SK-N-SH (cell line): ENCODE data around the gene LIN9. TPM values are rescaled to one million over a fixed set of nuclear protein-coding genes. Genes with fewer than 3 reads are reported as not detected.

Experiments used
- CTCF ChIA-PET: fragments of 300-600, 350-600 bp; formaldehyde crosslinking; extraction: SDS; loops from one replicate; lab custom pipeline; 2021; lab: Yijun Ruan, JAX
- POLR2A ChIA-PET: fragments of 350-600 bp; sonication (Branson Sonifier 250); formaldehyde crosslinking; extraction: SDS; loops from one replicate; lab custom pipeline; 2020; ENCODE audit warnings: antibody characterized with exemption, inconsistent platforms; lab: Yijun Ruan, JAX
- DNase-seq: peaks from one replicate; pipeline ENCODE4 v3.0.0; 2012
- H2AFZ ChIP-seq: fragments of 200-600 bp; sonication (generic); 2 replicates; pipeline ENCODE4 v1.8.1; 2016; ENCODE audit warnings: antibody characterized with exemption, mild to moderate bottlenecking, low read depth
- H3F3A ChIP-seq: fragments of 200-600 bp; sonication (generic); replicated peaks from 2 replicates; pipeline ENCODE3; 2016; ENCODE audit warnings: antibody characterized with exemption, mild to moderate bottlenecking; ENCODE audit not compliant: insufficient read depth
- H3K27ac ChIP-seq, 2 experiments: fragments of 200-500 bp in 1 of 2; fragments of 200-600 bp in 1 of 2; sonication (Bioruptor generic) in 1 of 2; sonication (generic), shearing (Covaris generic) in 1 of 2; 2 replicates each; pipeline versions ENCODE4 v1.5.1 to v1.6.1; 2014 to 2016; ENCODE audit warnings: low read depth in 2 of 2, inconsistent platforms in 1 of 2, low read length in 1 of 2, mild to moderate bottlenecking in 1 of 2, mixed read lengths in 1 of 2
- H3K27me3 ChIP-seq: fragments of 200-600 bp; sonication (generic), shearing (Covaris generic); 2 replicates; pipeline ENCODE4 v1.6.1; 2016; ENCODE audit warnings: mixed run types; ENCODE audit not compliant: insufficient read depth
- H3K36me3 ChIP-seq, 2 experiments: fragments of 200-500 bp in 1 of 2; fragments of 200-600 bp in 1 of 2; sonication (Bioruptor generic) in 1 of 2; sonication (generic) in 1 of 2; replicated peaks in 1 of 2; 2 replicates each; pipeline versions ENCODE3 to v1.5.1; 2014 to 2016; ENCODE audit warnings: low read length in 1 of 2, mild to moderate bottlenecking in 1 of 2; ENCODE audit not compliant: insufficient read depth in 2 of 2, control insufficient read depth in 1 of 2
- H3K4me1 ChIP-seq, 2 experiments: fragments of 200-500 bp in 1 of 2; fragments of 200-600 bp in 1 of 2; sonication (Bioruptor generic) in 1 of 2; sonication (generic), shearing (Covaris generic) in 1 of 2; 2 replicates each; pipeline versions ENCODE4 v1.5.1 to v1.6.1; 2014 to 2016; ENCODE audit warnings: low read depth in 1 of 2, low read length in 1 of 2, mixed run types in 1 of 2; ENCODE audit not compliant: insufficient read depth in 2 of 2, control insufficient read depth in 1 of 2
- H3K4me2 ChIP-seq: fragments of 200-600 bp; sonication (generic), shearing (Covaris generic); 2 replicates; pipeline ENCODE4 v1.6.1; 2017; ENCODE audit warnings: mixed run types
- H3K4me3 ChIP-seq, 2 experiments: fragments of 200-500 bp in 1 of 2; fragments of 200-600 bp in 1 of 2; sonication (Bioruptor generic) in 1 of 2; sonication (generic), shearing (Covaris generic) in 1 of 2; 2 replicates each; pipeline versions ENCODE4 v1.5.1 to v1.8.1; 2014 to 2016; ENCODE audit warnings: low read depth in 2 of 2, inconsistent platforms in 1 of 2, low read length in 1 of 2, mild to moderate bottlenecking in 1 of 2, mixed read lengths in 1 of 2, moderate library complexity in 1 of 2
- H3K79me2 ChIP-seq: fragments of 200-600 bp; sonication (generic); 2 replicates; pipeline ENCODE4 v1.8.1; 2017; ENCODE audit warnings: mild to moderate bottlenecking; ENCODE audit not compliant: insufficient read depth
- H3K9ac ChIP-seq: fragments of 200-600 bp; sonication (generic); 2 replicates; pipeline ENCODE4 v1.6.1; 2017; ENCODE audit warnings: mixed run types
- H3K9me2 ChIP-seq: fragments of 200-600 bp; sonication (generic); 2 replicates; pipeline ENCODE4 v1.6.1; 2017; ENCODE audit warnings: mixed run types
- H3K9me3 ChIP-seq: fragments of 200-600 bp; sonication (generic); 2 replicates; pipeline ENCODE4 v1.6.1; 2017; ENCODE audit warnings: mixed run types, mild to moderate bottlenecking, moderate library complexity
- H4K20me1 ChIP-seq: fragments of 200-600 bp; sonication (generic); 2 replicates; pipeline ENCODE4 v1.6.1; 2017; ENCODE audit warnings: mild to moderate bottlenecking, mixed run types; ENCODE audit not compliant: insufficient read depth
- EP300 ChIP-seq, 2 experiments: IDR thresholded peaks; 2 replicates each; pipeline versions ENCODE4 v1.4.0 to v1.6.1; 2012; ENCODE audit warnings: borderline replicate concordance in 1 of 2, low read depth in 1 of 2, low read length in 1 of 2
- FOSL2 ChIP-seq: IDR thresholded peaks from 2 replicates; pipeline ENCODE4 v1.4.0; 2012; ENCODE audit warnings: low read depth, mild to moderate bottlenecking, moderate library complexity, borderline replicate concordance
- FOXJ3 ChIP-seq: sonication (generic); formaldehyde crosslinking; IDR thresholded peaks from 2 replicates; pipeline ENCODE4 v1.5.1; 2020; ENCODE audit warnings: mild to moderate bottlenecking, missing genetic modification reagents
- FOXM1 ChIP-seq: IDR thresholded peaks from 2 replicates; pipeline ENCODE4 v1.4.0; 2012; ENCODE audit warnings: low read depth, mild to moderate bottlenecking
- GATA2 ChIP-seq: sonication (generic); formaldehyde crosslinking; IDR thresholded peaks from 2 replicates; pipeline ENCODE4 v1.5.0; 2020; ENCODE audit warnings: mild to moderate bottlenecking, missing genetic modification reagents
- MEF2A ChIP-seq: IDR thresholded peaks from 2 replicates; pipeline ENCODE4 v1.4.0; 2012; ENCODE audit warnings: low read depth, borderline replicate concordance
- MXI1 ChIP-seq: IDR thresholded peaks from 2 replicates; pipeline ENCODE4 v1.6.1; 2012; ENCODE audit warnings: mild to moderate bottlenecking, low read depth, low read length, improper control_type of control experiment
- NFIC ChIP-seq: IDR thresholded peaks from 2 replicates; pipeline ENCODE4 v1.4.0; 2012; ENCODE audit warnings: borderline replicate concordance
- POLR2AphosphoS5 ChIP-seq: IDR thresholded peaks from 2 replicates; pipeline ENCODE4 v1.6.1; 2012; ENCODE audit warnings: low read depth, low read length
- RAD21 ChIP-seq: IDR thresholded peaks from 2 replicates; pipeline ENCODE4 v1.6.1; 2012; ENCODE audit warnings: mild to moderate bottlenecking, low read length
- RXRA ChIP-seq: IDR thresholded peaks from 2 replicates; pipeline ENCODE4 v1.4.0; 2012; ENCODE audit warnings: low read depth, mild to moderate bottlenecking, borderline replicate concordance
- SMC3 ChIP-seq: IDR thresholded peaks from 2 replicates; pipeline ENCODE4 v1.6.1; 2012; ENCODE audit warnings: low read depth, low read length, improper control_type of control experiment
- TAF1 ChIP-seq: IDR thresholded peaks from 2 replicates; pipeline ENCODE4 v1.6.1; 2012; ENCODE audit warnings: low read depth, mild to moderate bottlenecking, low read length, moderate library complexity, borderline replicate concordance
- TEAD4 ChIP-seq: IDR thresholded peaks from 2 replicates; pipeline ENCODE4 v1.4.0; 2012; ENCODE audit warnings: mild to moderate bottlenecking, borderline replicate concordance; ENCODE audit not compliant: insufficient read depth
- WGBS: methylation state at CpG from one replicate; pipeline ENCODE4 v1.1.6; 2017; ENCODE audit warnings: low lambda C conversion rate; 5-methylcytosine and 5-hydroxymethylcytosine counted together
- polyA plus RNA-seq, 3 experiments: library from polyadenylated mRNA; depleted of rRNA; stranded (reverse); fragments of >200 nt; gene quantifications; 2 replicates each; pipeline ENCODE4 v1.2.3, GENCODE V29; 2012
- TF ChIP-seq, protein P1 (sequence below): IDR thresholded peaks from 2 replicates; pipeline ENCODE4; 2012
- TF ChIP-seq, protein P2 (sequence below): IDR thresholded peaks from 2 replicates; pipeline ENCODE4 v1.6.1; 2012; ENCODE audit warnings: mild to moderate bottlenecking, low read depth, low read length, moderate library complexity

Gene LIN9
- polyA plus RNA-seq, 1 of the 3 experiments (the other 2 are of a cell fraction): 1.7 TPM

DNA sequence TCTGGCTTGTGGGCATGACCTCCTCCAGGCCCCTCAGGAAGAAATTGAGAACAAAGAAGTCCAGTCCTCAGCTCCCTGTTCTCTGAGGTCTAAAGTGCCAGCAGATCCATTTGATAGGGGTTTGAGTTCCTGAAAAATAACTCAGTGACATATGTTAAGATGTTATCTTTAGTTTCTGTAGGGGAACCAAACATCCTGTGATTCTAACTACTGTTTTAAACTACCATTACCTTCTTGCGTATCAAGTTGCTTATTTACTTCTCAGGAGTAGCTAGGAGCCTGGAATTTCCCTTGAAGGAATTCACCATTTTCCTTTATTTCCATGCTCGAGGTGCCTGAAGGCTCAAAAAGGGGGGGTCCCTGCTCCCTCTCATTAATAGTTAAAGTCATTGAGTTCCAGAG is 18.8 kb upstream of the LIN9 start:
- Histone ChIP-seq H3K27ac (no peak overlapping the region), H3K36me3 (no peaks in the 10 kb centered on the region), H3K9me2 (no peaks in the 10 kb centered on the region), H3K4me1 (no peaks in the 10 kb centered on the region), H2AFZ (no peak overlapping the region), H3K27me3 (no peaks in the 10 kb centered on the region), H3K79me2 (no peaks in the 10 kb centered on the region), H3K4me2 (no peak overlapping the region), H3F3A (no peaks in the 10 kb centered on the region), H3K9ac (no peak overlapping the region), H3K9me3 (no peaks in the 10 kb centered on the region), H3K4me3 (no peak overlapping the region), H4K20me1 (no peaks in the 10 kb centered on the region)
- ChIA-PET POLR2A (no interaction called here), CTCF (interaction anchor here (1.5 to 2.1 kb wide), 2 partner anchors 19 to 202 kb away, joined by 5 to 7 read pairs; partner anchors contain the start of gene LIN9)
- WGBS: 54% methylated on average over 2 of the region's 2 CpGs
- TF ChIP-seq TEAD4: no peak
- TF ChIP-seq, protein P1, sequence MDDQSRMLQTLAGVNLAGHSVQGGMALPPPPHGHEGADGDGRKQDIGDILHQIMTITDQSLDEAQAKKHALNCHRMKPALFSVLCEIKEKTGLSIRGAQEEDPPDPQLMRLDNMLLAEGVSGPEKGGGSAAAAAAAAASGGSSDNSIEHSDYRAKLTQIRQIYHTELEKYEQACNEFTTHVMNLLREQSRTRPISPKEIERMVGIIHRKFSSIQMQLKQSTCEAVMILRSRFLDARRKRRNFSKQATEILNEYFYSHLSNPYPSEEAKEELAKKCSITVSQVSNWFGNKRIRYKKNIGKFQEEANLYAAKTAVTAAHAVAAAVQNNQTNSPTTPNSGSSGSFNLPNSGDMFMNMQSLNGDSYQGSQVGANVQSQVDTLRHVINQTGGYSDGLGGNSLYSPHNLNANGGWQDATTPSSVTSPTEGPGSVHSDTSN: 0 out of 2 replicates have a peak, but pooled peaks have one; percentile 17
- no peak for DNase-seq

DNA sequence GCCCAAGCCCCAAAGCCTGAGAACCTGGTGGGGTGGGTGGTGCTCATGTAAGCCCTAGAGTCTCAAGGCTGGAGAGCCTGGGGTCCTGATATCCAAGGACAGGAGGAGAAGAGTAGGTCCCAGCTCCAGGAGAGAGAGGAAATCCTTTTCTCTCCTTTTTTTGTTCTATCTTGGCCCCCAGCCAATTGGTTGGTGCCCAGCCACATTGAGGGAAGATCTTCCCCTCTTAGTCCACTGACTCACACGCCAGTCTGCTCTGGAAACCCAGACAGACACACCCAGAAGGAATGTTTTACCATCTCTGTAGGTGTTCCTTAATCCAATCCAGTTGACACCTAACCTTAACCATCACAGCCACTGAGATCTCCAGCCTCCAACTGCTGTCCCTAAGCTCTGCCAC is 16.2 kb upstream of the LIN9 start:
- WGBS: 40% methylated on average over 1 of the region's 1 CpG
- CTCF ChIA-PET: interaction anchor here (0.8 to 1.2 kb wide), 3 partner anchors 8 to 100 kb away, joined by 3 to 5 read pairs (median 3); no protein-coding TSS in a partner anchor
- Histone ChIP-seq H3K79me2 (no peaks in the 10 kb centered on the region), H3K4me3 (no peak overlapping the region), H3K4me1 (no peaks in the 10 kb centered on the region), H4K20me1 (no peaks in the 10 kb centered on the region), H3K9ac (no peak overlapping the region)
- no peak for DNase-seq
- POLR2A ChIA-PET: no interaction called here
- 0 out of 2 replicates have a peak, but pooled peaks have one; percentile 15 for TF ChIP-seq FOSL2
- no peak for TF ChIP-seq EP300 (IDR thresholded peaks at IDR 0.05; ENCODE audit: borderline replicate concordance in 1 of 2, low read depth in 1 of 2, low read length in 1 of 2)
- peak; percentile 80 for TF ChIP-seq NFIC
- TF ChIP-seq, all 33 proteins: peak for 2
- Histone ChIP-seq H3F3A (no peaks in the 10 kb centered on the region), H3K9me2 (no peaks in the 10 kb centered on the region), H3K27me3 (no peaks in the 10 kb centered on the region), H3K36me3 (no peaks in the 10 kb centered on the region), H2AFZ (no peak overlapping the region), H3K4me2 (no peak overlapping the region), H3K27ac (no peak overlapping the region), H3K9me3 (no peaks in the 10 kb centered on the region)

DNA sequence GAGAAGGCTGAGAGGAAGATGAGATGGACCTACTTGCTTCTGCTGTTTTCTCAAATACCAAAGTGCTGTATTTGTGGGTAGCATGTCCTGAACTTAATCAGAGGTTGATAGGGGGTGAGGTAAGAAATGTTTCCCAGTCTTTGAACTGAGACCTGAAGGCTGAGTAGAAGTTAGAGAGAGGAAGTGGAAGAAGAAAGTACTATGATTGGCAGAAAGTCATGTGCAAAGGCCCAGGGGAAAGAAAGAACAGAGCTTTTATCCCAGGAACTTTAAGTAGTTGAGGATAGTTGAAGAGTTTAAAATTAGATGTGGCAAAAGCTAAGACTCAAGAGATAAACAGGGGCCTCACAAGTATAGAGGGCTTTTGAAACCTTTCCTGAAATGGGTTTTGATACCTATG is 15.5 kb upstream of the LIN9 start:
- H3K9me2 ChIP-seq: no peaks in the 10 kb centered on the region
- ChIA-PET POLR2A (no interaction called here), CTCF (interaction anchor here (1.2 kb wide), 1 partner anchor 9 kb away, joined by 3 read pairs; no protein-coding TSS in a partner anchor)
- H3K79me2 ChIP-seq: no peaks in the 10 kb centered on the region
- H3K4me2 ChIP-seq: no peak overlapping the region
- H3K9ac ChIP-seq: no peak overlapping the region
- H3K4me1 ChIP-seq: no peaks in the 10 kb centered on the region
- H3K27ac ChIP-seq: no peak overlapping the region
- H3K27me3 ChIP-seq: no peaks in the 10 kb centered on the region
- DNase-seq: no peak
- no peak overlapping the region for H3K4me3 ChIP-seq
- H4K20me1 ChIP-seq: no peaks in the 10 kb centered on the region
- no peaks in the 10 kb centered on the region for H3K9me3 ChIP-seq
- H3K36me3 ChIP-seq: no peaks in the 10 kb centered on the region
- H3F3A ChIP-seq: no peaks in the 10 kb centered on the region
- H2AFZ ChIP-seq: no peak overlapping the region
- TF ChIP-seq, protein P2, sequence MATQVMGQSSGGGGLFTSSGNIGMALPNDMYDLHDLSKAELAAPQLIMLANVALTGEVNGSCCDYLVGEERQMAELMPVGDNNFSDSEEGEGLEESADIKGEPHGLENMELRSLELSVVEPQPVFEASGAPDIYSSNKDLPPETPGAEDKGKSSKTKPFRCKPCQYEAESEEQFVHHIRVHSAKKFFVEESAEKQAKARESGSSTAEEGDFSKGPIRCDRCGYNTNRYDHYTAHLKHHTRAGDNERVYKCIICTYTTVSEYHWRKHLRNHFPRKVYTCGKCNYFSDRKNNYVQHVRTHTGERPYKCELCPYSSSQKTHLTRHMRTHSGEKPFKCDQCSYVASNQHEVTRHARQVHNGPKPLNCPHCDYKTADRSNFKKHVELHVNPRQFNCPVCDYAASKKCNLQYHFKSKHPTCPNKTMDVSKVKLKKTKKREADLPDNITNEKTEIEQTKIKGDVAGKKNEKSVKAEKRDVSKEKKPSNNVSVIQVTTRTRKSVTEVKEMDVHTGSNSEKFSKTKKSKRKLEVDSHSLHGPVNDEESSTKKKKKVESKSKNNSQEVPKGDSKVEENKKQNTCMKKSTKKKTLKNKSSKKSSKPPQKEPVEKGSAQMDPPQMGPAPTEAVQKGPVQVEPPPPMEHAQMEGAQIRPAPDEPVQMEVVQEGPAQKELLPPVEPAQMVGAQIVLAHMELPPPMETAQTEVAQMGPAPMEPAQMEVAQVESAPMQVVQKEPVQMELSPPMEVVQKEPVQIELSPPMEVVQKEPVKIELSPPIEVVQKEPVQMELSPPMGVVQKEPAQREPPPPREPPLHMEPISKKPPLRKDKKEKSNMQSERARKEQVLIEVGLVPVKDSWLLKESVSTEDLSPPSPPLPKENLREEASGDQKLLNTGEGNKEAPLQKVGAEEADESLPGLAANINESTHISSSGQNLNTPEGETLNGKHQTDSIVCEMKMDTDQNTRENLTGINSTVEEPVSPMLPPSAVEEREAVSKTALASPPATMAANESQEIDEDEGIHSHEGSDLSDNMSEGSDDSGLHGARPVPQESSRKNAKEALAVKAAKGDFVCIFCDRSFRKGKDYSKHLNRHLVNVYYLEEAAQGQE: no peak
- TF ChIP-seq MEF2A: no peak
- no peak for TF ChIP-seq FOXJ3
- TF ChIP-seq FOXM1: no peak
- no peak for TF ChIP-seq GATA2
- TF ChIP-seq TAF1: no peak
- no peak for TF ChIP-seq MXI1
- TF ChIP-seq SMC3: no peak
- no peak for TF ChIP-seq RAD21
- TF ChIP-seq POLR2AphosphoS5: no peak
- no peak for TF ChIP-seq RXRA
- TF ChIP-seq FOSL2: no peak
